Bronchial epithelial cell (primary cell): Measurements from ENCODE around the gene RBMXL3. TPM values are rescaled to one million over a fixed set of nuclear protein-coding genes. Genes with fewer than 3 reads are reported as not detected.
"Not testable (repeated sequence)": the region's sequence is repeated elsewhere in the genome, so short reads cannot be mapped to it uniquely, and the experiment has no call there.

Experiments
- DNase-seq: peaks from one replicate; pipeline ENCODE4 v3.0.0-alpha.2; 2010; ENCODE audit warnings: low read depth
- FAIRE-seq: peaks from 2 replicates; lab custom pipeline; 2011; peaks lifted over from hg19 to GRCh38; lab: Jason Lieb, UNC
- H3K27me3 ChIP-seq: 2 replicates; pipeline ENCODE4 v1.5.1; 2011; ENCODE audit warnings: low read length; ENCODE audit not compliant: control insufficient read depth, insufficient read depth
- H3K36me3 ChIP-seq: 2 replicates; pipeline ENCODE4 v1.5.1; 2011; ENCODE audit warnings: low read length; ENCODE audit not compliant: control insufficient read depth, insufficient read depth
- H3K4me3 ChIP-seq: 2 replicates; pipeline ENCODE4 v1.5.1; 2011; ENCODE audit warnings: mild to moderate bottlenecking, low read depth, low read length, control low read depth
- total RNA-seq: library from RNA; depleted of rRNA; stranded (reverse); fragments of >200 nt; gene quantifications from 2 replicates; pipeline ENCODE4 v1.2.1, GENCODE V29; 2014
- TF ChIP-seq, protein P1 (sequence below): IDR thresholded peaks from 2 replicates; pipeline ENCODE4 v1.5.1; 2011; ENCODE audit warnings: mild to moderate bottlenecking, moderate library complexity, low read length, control low read depth, inconsistent platforms; ENCODE audit not compliant: insufficient read depth, severe bottlenecking

The RBMXL3 gene
- total RNA-seq, 1 donor from 2014 or later: not detected

DNA sequence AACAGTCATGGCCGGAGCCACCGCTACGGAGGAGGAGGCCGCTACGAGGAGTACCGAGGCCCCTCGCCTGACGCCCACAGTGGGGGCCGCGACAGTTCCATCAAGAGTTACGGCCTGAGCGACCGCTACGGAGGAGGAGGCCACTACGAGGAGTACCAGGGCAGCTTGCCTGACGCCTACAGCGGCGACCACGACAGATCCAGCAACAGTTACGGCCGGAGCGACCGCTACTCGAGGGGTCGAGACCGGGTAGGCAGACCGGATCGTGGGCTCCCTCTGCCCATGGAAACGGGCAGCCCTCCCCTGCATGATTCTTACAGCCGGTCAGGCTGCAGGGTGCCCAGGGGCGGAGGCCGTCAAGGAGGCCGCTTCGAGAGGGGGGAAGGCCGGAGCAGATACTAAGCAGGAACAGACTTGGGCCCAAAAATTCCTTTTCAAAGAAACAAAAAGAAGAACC is 3.1 kb downstream of the RBMXL3 start:
- TF ChIP-seq, protein P1, sequence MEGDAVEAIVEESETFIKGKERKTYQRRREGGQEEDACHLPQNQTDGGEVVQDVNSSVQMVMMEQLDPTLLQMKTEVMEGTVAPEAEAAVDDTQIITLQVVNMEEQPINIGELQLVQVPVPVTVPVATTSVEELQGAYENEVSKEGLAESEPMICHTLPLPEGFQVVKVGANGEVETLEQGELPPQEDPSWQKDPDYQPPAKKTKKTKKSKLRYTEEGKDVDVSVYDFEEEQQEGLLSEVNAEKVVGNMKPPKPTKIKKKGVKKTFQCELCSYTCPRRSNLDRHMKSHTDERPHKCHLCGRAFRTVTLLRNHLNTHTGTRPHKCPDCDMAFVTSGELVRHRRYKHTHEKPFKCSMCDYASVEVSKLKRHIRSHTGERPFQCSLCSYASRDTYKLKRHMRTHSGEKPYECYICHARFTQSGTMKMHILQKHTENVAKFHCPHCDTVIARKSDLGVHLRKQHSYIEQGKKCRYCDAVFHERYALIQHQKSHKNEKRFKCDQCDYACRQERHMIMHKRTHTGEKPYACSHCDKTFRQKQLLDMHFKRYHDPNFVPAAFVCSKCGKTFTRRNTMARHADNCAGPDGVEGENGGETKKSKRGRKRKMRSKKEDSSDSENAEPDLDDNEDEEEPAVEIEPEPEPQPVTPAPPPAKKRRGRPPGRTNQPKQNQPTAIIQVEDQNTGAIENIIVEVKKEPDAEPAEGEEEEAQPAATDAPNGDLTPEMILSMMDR: no peak
- no peak for FAIRE-seq
- no peak for DNase-seq
- no peaks in the 10 kb centered on the region for H3K36me3 ChIP-seq
- no peaks in the 10 kb centered on the region for H3K27me3 ChIP-seq
- H3K4me3 ChIP-seq: no peak overlapping the region

DNA sequence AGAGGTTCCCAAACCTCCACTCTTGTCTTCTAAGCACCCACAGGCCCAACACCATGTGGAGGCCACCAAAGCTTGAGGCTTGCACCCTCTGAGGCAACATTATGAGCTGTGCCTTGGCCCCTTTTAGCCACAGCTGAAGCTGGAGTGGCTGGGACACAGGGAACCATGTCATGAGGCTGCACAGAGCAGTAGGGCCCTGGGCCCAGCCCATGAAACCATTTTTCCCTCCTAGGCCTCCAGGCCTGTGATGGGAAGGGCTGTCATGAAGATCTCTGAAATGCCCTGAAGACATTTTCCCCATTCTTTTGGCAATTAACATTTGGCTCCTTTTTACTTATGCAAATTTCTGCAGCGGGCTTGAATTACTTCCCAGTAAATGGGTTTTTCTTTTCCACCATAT is 14.8 kb downstream of the RBMXL3 start:
- Histone ChIP-seq H3K27me3 (no peaks in the 10 kb centered on the region), H3K4me3 (no peak overlapping the region), H3K36me3 (no peaks in the 10 kb centered on the region)
- DNase-seq (no peak), FAIRE-seq (no peak)
- TF ChIP-seq, protein P1: no peak

DNA sequence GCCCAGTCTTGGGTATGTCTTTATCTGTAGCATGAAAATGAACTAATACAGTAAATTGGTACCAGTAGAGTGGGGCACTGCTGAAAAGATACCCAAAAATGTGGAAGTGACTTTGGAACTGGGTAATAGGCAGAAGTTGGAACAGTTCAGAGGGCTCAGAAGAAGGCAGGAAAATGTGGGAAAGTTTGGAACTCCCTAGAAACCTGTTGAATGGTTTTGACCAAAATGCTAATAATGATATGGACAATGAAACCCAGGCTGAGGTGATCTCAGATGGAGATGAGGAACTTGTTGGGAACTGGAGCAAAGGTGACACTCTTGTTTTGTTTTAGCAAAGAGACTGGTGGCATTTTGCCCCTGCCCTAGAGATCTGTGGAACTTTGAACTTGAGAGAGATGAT is 20.3 kb downstream of the RBMXL3 start:
- H3K4me3 ChIP-seq, H3K27me3 ChIP-seq, H3K36me3 ChIP-seq, DNase-seq, FAIRE-seq: not testable (repeated sequence)

DNA sequence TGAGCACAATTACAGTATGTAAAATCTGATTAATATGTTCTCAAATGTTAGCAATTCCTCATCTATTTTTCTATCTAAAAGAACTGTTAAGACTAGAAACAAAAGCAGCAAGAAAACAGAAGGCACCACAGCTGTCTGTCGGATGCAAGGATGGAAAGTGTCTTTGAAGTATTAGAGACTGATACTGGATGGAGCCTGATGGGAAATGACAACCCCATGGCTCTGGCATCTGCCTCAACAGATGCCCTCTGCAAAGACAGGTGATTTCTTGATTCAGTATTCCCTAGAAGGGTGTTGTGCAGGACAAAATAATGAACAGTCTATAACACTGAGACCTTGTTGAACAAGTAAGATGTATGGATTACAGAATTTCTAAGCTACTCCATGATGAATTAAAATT is 24.9 kb downstream of the RBMXL3 start:
- Histone ChIP-seq H3K36me3 (no peaks in the 10 kb centered on the region), H3K27me3 (no peaks in the 10 kb centered on the region), H3K4me3 (no peak overlapping the region)
- DNase-seq (no peak), FAIRE-seq (no peak)
- TF ChIP-seq, protein P1: no peak

GRCh38 chrX:115214605-115215004 is 25.4 kb downstream of the RBMXL3 start:
- DNase-seq (no peak), FAIRE-seq (no peak)
- no peaks in the 10 kb centered on the region for H3K36me3 ChIP-seq
- H3K4me3 ChIP-seq: no peak overlapping the region
- TF ChIP-seq, protein P1: no peak
- no peaks in the 10 kb centered on the region for H3K27me3 ChIP-seq

- FAIRE-seq, DNase-seq, H3K36me3 ChIP-seq, H3K27me3 ChIP-seq, H3K4me3 ChIP-seq: not testable (repeated sequence)
These were observed 28.1 kb downstream of the RBMXL3 start for GRCh38 chrX:115217346-115217745.

- TF ChIP-seq, protein P1: peak; percentile 44
These were observed 37.7 kb downstream of the RBMXL3 start for GRCh38 chrX:115226929-115227328.

More at GRCh38 chrX:115226929-115227328, 37.7 kb downstream of the RBMXL3 start:
- DNase-seq (peak; percentile 36), FAIRE-seq (no peak)
- Histone ChIP-seq H3K36me3 (no peaks in the 10 kb centered on the region), H3K27me3 (peaks cover 1% of the 10 kb centered on the region), H3K4me3 (no peak overlapping the region)
